ENCODE measurements around the gene ACSM3.
"Not testable (repeated sequence)": the region's sequence is repeated elsewhere in the genome, so short reads cannot be mapped to it uniquely, and the experiment has no call there.

ACSM3 gene, protein sequence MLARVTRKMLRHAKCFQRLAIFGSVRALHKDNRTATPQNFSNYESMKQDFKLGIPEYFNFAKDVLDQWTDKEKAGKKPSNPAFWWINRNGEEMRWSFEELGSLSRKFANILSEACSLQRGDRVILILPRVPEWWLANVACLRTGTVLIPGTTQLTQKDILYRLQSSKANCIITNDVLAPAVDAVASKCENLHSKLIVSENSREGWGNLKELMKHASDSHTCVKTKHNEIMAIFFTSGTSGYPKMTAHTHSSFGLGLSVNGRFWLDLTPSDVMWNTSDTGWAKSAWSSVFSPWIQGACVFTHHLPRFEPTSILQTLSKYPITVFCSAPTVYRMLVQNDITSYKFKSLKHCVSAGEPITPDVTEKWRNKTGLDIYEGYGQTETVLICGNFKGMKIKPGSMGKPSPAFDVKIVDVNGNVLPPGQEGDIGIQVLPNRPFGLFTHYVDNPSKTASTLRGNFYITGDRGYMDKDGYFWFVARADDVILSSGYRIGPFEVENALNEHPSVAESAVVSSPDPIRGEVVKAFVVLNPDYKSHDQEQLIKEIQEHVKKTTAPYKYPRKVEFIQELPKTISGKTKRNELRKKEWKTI

DNA sequence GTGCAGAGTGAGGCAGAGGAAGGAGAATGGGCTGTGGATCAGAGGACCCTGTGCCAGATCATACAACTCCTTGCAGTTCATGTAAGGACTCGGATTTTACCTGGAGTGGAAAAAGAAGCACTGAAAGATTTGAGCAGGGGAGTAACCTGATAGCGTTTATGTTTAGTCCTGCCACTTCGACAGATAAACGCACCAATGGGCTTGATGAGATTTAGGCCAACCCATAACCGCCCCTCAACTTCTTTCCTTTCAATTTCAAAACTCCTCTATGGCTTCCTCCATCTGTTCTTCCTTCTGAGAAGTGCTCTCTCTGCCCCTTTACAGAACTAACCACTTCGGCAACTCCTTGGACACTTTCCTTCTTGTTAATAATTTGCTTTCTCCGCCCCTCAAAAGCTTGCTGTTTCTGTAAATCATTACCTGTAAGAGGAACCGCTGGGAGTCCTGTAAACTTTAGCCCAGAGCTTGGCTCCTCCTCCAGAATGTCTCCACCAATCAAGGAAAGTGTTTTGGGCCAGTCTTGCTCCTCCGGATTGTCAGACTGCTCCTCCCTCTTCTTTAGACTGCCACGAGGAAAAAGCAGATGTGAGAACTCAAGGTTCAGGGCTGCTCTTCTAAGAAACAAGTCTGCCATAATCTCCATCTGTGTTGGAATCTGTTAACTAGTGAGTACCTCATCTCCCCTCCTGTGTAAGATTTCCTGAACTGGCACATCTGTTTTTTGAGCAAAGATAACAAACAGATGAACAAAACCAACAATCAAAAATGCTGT is at the start of gene ACSM3:
Gene ACSM3 (plus strand): TSS at position 554 of the 772 bp plus-strand sequence. CDS start 6,021 bp downstream, outside the sequence.
- no peak for DNase-seq

DNA sequence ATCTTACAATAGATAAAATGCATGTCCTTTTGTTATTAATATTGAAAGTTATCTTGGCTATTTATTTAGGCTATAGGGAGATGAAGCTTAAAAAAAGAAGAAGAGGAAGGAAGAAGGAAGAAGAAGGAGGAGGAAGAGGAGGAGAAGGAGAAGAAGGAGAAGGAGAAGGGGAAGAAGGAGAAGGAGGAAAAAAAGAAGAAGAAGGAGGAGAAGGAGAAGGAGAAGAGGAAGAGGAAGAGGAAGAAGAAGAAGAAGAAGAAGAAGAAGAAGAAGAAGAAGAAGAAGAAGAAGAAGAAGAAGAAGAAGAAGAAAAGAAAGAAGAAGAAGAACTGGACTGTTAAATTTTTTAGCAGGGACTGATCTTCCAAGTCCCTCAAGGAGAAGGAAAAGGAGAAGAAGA is 46.1 kb upstream of the ACSM3 start:
- not testable (repeated sequence) for DNase-seq

- no peak for DNase-seq
Observed at GRCh38 chr16:20720251-20720650, 43.6 kb upstream of the ACSM3 start.

DNA sequence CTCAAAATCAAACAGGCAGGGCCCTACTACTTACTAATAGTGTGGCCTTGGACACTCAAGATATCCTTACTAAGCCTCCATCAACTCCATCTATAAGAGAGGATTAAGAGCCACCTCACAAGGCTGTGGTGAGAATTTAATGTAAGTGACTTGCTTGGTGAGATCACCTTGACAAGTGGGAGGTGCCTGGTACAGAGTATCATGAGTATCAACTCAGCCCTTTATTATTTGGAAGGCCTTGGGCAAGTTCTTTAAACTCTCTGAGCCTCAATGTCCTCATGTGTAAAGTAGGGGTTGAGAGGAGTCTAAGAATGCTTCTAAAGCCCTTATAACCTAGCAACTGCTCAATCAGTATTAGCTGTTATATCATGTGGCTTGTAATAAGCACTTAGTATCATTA is 37.2 kb upstream of the ACSM3 start:
- DNase-seq: no peak

GRCh38 chr16:20727181-20727580 is 36.6 kb upstream of the ACSM3 start:
- no peak for DNase-seq

DNA sequence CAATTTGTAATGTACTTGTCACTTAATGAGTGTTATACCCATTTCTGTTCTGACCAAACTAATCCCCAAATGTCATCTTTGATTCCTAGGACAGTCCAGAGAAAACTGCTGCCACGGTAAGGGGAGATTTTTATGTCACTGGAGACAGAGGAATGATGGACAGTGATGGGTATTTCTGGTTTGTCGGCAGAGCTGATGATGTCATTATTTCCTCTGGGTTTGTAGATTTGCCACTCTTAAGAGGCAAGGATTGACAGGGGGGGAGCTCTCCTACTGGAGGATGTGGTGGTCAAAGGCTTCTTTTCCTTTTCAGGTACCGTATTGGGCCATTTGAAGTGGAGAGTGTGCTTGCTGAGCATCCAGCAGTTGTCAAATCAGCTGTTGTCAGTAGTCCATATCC is 34.7 kb upstream of the ACSM3 start:
- no peak for DNase-seq

- no peak for DNase-seq
Observed at GRCh38 chr16:20734056-20734455, 29.8 kb upstream of the ACSM3 start.

DNA sequence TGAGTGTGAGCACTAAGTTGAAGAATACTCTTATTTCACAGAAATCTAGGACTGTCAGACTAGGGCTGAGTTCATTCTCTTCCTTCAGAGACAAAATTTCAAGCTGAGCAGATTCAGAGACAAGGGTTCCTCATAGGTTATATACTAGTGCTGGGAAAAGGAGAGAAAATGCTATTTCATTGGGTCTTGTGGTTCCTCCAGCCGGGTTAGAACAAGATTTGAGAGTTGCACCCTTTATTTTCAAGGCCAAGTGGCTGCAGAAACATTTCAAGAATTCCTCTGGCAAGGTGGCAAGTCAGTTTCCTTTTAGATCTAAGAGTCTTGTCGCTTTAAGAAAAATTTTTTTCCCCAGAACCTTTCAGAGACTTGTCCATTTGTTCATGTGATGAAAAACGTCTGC is 29.0 kb upstream of the ACSM3 start:
- DNase-seq: no peak

GRCh38 chr16:20735490-20735889 is 28.3 kb upstream of the ACSM3 start:
- DNase-seq: no peak

DNA sequence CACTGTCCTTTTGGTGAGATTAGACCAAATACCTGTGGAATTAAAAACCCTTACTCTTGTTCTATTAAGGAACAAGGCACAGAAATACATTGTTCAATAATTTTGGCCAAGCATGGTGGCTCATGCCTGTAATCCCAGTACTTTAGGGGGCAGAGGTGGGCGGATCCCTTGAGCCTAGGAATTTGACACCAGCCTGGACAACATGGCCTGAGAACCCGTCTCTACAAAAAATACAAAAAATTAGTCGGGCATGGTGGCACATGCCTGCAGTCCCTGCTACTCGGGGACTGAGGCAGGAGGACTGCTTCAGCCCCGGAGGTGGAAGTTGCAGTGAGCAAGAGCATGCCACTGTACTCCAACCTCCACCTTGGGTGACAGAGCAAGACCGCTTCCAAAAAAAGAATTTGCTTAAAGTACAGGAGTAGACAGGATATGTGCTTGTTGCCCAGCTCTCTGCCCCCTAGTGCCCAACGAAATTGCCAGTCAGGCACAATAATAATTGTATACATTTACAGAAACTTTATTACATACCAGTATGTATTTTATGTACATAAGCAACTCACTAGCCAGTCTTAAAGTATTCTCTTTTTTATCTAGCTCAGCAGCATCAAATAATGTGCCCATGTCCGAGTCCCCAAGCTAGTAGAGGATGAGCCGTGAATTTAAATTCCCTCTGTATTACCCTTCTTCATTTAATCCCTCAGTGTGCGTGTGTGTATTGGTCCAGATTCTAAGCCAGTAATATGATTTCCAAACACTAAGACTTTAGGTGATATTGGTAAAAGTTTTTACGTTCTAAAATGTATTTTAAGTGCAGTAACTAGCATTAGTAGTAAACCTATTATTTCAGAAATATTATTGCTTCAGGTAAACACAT is 23.6 kb upstream of the ACSM3 start:
- DNase-seq: no peak

- DNase-seq: peak; percentile 55
Observed at GRCh38 chr16:20740901-20741521, 22.8 kb upstream of the ACSM3 start.

- DNase-seq: peak; percentile 90
Observed at GRCh38 chr16:20741554-20742285, 22.1 kb upstream of the ACSM3 start, which contains the start of gene THUMPD1. THUMPD1 (minus strand) TSS chr16:20741818; CDS start chr16:20741739, 79 bp downstream.

- no peak for DNase-seq
Observed at GRCh38 chr16:20743591-20743990, 20.2 kb upstream of the ACSM3 start.

GRCh38 chr16:20744922-20745440 is 18.8 kb upstream of the ACSM3 start:
- no peak for DNase-seq

GRCh38 chr16:20746461-20746860 is 17.4 kb upstream of the ACSM3 start:
- DNase-seq: no peak

- DNase-seq: no peak
Observed at GRCh38 chr16:20747030-20747816, 16.6 kb upstream of the ACSM3 start.

DNA sequence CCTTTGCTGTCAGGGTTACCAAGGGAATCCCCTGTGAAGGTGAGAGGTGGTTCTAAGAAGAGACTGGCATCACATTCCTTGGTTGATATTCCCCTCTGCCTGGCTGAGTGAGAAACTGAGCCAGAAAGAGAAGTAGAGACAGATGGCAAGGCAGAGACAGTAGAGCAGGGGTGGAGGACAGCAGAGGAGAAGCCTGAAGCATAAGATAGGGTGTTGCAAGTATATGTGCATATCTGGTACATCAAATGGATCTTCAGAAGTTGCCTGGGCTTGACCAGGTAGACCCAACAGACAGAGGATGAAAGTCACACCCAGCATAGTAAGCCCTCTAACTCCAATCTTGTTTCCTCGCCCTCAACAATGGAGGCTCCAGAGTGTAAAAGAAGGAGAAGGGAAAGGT is 14.3 kb upstream of the ACSM3 start:
- no peak for DNase-seq

DNA sequence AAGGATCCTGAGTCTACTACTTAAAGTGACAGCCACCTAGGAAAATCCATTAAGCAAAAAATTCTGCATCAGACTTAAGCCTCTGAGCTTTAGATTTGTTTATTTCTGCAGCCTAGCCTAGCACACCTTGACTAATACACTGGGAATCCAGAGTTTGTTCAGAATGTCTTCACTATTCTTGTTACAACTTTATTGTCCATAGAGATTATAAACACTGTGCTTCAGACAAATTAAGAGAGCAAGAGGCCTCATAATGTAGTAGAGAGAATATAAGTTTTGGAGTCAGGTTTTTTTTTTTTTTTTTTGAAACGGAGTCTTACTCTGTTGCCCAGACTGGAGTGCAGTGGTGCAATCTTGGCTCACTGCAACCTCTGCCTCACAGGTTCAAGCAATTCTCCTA is 13.3 kb upstream of the ACSM3 start:
- DNase-seq: no peak

DNA sequence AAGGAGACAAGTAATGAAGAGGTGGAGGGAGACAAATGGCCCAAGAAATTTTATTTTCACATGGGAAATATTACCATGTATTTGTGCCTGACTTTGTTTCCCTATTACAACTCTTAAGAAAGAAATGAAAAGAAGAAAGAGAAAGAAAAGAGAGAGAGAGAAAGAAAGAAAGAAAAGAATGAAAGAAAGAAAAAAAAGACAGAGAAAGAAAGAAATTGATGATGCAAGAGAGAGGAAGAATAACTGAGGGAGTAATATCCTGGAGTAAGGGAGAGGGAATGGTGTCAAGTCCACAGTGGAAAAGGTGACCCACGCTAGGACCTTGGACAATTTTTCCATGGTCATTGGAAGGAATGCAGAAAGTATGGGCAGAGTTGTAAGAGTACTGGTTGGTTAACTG is 10.1 kb upstream of the ACSM3 start:
- no peak for DNase-seq

DNA sequence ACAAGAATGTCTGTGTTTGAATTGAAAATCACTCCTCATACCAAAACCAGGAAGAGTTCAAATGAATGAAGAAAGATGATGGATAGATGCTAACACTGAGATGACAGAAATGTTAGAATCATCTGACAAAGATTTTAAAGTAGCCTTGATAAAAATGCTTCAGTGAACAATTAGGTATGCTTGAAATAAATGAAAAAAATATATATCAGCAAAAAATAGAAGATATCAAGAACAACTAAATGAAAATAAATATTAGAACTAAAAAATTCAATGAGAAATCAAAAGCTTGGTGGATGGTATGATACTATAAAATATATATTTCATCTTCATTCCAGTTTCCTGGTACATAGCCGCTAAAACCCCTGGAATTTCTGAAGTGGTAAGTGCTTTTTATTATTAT is 8.6 kb upstream of the ACSM3 start:
- no peak for DNase-seq
